ENCODE results near the gene PGPEP1.

- no peak for TF ChIP-seq REST (IDR thresholded peaks at IDR 0.05; ENCODE audit: insufficient read depth in 1 of 2, low read depth in 2 of 2, low read length in 2 of 2)
- no peak for TF ChIP-seq TAF1 (IDR thresholded peaks at IDR 0.05; ENCODE audit: borderline replicate concordance, insufficient read depth, low read length)
- no peak for TF ChIP-seq POLR2AphosphoS5 (IDR thresholded peaks at IDR 0.05; ENCODE audit: low read depth, low read length)
- TF ChIP-seq SIN3A (IDR thresholded peaks at IDR 0.05; ENCODE audit: borderline replicate concordance, insufficient read depth, low read length): no peak
Measured at GRCh38 chr19:18351544-18351943, 11.1 kb downstream of the PGPEP1 start.

Data from PFSK-1 (cell line).